ENCODE data around the gene FAF2.
A peak's percentile ranks its signal among the peaks of the same experiment; 100 is the strongest.

FAF2 gene

DNA sequence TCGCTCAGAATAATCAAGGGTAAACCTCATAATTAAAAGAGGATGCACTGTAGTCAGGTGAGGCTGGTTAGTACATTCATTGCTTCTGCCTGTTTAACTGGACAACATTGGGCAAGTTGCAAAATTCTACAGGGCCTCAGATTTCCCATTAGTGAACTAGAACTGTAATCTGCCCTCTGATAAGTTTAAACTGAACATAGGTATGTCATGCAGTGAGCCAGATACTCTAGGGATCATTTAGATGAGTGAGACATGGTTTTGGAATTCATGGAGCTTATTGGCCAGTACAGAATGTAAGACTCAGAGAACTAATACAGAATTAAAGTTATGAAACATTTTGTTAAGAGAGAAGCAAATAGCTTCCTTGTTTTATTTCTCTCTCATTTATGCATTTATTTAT is 53.1 kb downstream of the FAF2 start:
- peak; percentile 78 for DNase-seq (ENCODE audit: low read depth)

GRCh38 chr5:176503496-176503895 is 55.3 kb downstream of the FAF2 start:
- DNase-seq (ENCODE audit: low read depth): no peak

DNA sequence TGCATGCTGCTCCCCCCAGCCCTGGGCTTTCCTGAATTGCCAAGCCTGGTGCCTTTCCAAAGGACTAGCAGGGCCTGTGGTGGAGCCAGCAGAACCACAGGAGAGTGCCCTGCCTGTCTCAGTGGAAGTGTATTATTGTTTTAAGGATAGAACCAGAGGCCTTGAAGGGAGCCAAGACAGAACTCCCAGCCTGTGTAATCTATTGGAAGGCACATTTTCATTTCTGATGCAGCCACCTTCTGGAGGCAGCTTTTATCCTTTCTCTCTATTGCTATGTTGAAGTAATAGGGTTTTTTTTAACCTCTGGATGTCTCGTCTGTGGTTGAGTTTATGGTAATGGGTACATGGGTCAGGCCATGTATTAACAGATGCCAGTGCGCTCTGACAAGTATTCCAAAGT is 59.7 kb downstream of the FAF2 start:
- no peak for DNase-seq (ENCODE audit: low read depth)

GRCh38 chr5:176508603-176509002 is 60.4 kb downstream of the FAF2 start:
- no peak for DNase-seq (ENCODE audit: low read depth)

GRCh38 chr5:176513788-176514187 is 65.6 kb downstream of the FAF2 start:
- no peak for DNase-seq (ENCODE audit: low read depth)

DNA sequence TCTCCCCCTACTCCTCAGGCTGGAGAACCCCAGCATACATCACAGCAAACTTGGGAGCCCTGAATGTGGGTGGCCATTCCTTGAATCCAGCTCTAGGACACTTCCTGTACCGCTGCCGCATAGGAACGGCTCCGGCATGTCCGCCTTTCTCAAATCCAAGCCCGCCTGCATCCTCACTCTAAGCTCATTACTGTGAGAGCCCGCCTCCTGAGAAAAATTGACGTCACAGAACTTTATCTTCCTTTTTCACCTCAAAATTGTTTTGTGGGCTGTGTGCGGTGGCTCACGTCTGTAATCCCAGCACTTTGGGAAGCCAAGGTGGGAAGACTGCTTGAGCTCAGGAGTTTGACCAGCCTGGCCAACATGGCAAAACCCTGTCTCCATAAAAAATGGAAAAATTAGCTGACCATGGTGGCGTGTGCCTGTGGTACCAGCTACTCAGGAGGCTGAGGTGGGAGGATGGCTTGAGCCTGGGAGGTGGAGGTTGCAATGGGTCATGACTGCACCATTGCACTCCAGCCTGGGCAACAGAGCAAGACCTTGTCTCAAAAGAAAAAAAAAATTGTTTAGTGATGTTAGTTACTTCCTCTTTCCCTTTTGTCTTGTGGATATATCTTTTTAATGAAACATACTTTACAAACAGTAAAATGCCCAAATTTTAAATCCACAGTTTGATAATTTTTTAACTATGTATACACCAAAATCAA is 66.2 kb downstream of the FAF2 start:
- no peak for DNase-seq (ENCODE audit: low read depth)

DNA sequence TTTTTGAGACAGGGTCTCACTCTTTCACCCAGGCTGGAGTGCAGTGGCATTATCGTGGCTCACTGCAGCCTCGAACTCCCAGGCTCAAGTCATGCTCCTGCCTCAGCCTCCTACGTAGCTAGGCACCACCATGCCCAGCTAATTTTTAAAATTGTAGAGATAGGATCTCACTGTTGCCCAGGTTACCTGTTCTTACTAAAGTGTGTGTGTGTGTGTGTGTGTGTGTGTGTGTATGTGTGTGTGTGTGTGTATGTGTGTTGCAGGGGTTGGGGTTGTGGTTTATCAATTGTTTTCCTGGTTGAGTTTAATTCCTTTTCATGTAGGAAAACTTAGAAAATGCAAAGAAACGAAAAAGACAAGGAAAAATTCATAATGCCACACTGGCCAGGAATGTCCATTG is 67.2 kb downstream of the FAF2 start:
- no peak for DNase-seq (ENCODE audit: low read depth)

DNA sequence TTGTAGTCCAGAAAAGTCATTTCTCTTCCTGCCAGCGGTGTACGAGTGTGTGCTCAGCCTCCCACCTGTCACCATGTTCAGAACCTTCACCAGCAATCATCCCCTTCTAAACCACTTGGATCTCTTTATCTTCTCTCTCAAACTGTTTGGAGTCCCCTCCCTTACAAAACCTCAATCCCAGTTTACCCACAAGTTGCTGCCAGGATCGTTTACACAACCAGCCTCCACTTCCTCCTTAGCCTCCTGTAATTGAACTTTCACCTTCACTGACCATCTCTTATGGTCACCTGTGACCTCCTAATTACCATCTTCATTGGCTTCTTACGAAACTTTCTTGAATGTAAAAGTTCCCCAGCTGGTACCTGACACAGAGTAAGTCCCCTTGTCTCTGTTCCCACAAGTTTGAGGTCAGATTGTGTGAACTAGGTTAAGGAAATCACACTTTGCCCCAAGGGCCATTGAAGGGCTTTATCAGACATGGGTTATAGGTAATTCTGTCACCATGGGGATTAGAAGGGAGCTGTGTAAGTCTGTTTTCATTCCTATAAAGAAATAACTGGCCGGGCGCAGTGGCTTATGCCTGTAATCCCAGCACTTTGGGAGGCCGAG is 69.0 kb downstream of the FAF2 start:
- DNase-seq (ENCODE audit: low read depth): no peak

DNA sequence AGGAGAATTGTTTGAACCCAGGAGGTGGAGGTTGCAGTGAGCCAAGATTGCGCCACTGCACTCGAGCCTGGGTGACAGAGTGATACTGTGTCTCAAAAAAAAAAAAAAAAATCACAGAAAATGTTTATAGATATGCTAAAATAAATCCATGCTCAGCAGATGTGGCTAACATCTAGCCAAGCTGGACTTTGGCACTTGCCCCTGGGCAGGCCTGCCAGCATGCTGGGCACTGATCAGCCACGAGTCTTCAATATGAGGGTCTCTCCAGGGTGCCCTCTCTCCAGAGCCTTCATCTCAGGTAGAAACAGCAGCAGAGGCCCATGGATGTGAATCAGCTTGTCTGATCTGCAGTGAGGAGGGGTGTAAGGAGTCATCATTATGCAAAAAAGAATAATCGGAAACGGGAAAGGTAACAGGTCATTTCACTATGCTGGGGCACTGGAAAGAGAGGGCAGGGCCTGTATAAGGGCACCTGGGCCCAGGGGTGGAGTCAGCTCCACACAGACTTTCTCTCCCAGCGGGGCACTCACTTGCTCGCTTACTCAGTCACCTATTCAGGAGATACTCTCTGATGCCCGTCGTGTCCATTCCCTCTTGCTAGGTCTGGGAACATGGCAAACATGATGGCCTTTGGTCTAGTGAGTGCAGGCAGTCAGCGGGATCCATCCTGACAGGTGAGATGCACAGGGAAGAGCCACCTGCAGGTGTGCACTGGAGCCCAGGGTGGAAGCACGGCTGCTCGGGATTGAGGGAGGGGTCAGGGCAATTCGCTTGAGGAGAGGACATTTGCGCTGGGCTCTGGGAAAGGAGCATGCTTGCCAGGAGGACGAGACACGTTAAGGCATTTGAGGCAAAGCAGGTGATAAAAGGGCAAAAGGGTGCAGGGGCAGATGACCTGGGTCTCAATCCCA is 71.9 kb downstream of the FAF2 start:
- DNase-seq (ENCODE audit: low read depth): no peak

- no peak for DNase-seq (ENCODE audit: low read depth)
These were observed 73.1 kb downstream of the FAF2 start for GRCh38 chr5:176521286-176521685.

- DNase-seq (ENCODE audit: low read depth): no peak
These were observed 73.6 kb downstream of the FAF2 start for GRCh38 chr5:176521699-176522263.

DNA sequence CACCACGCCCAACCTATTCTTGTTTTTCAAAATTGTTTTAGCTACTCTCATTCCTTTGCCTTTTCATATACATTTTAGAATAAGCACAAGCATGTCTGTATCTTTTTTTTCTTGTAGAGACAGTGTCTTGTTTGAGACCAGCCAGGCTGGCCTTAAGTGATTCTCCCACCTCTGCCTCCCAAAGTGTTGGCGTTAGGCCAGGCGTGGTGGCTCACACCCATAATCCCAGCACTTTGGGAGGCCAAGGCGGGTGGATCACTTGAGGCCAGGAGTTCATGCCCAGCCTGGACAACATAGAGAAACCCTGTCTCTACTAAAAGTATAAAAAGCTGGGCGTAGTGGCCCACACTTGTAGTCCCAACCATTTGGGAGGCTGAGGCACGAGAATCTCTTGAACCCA is 76.0 kb downstream of the FAF2 start:
- no peak for DNase-seq (ENCODE audit: low read depth)

GRCh38 chr5:176524987-176525386 is 76.8 kb downstream of the FAF2 start:
- no peak for DNase-seq (ENCODE audit: low read depth)

GRCh38 chr5:176525677-176526076 is 77.5 kb downstream of the FAF2 start:
- DNase-seq (ENCODE audit: low read depth): no peak

GRCh38 chr5:176526462-176526861 is 78.3 kb downstream of the FAF2 start:
- no peak for DNase-seq (ENCODE audit: low read depth)

DNA sequence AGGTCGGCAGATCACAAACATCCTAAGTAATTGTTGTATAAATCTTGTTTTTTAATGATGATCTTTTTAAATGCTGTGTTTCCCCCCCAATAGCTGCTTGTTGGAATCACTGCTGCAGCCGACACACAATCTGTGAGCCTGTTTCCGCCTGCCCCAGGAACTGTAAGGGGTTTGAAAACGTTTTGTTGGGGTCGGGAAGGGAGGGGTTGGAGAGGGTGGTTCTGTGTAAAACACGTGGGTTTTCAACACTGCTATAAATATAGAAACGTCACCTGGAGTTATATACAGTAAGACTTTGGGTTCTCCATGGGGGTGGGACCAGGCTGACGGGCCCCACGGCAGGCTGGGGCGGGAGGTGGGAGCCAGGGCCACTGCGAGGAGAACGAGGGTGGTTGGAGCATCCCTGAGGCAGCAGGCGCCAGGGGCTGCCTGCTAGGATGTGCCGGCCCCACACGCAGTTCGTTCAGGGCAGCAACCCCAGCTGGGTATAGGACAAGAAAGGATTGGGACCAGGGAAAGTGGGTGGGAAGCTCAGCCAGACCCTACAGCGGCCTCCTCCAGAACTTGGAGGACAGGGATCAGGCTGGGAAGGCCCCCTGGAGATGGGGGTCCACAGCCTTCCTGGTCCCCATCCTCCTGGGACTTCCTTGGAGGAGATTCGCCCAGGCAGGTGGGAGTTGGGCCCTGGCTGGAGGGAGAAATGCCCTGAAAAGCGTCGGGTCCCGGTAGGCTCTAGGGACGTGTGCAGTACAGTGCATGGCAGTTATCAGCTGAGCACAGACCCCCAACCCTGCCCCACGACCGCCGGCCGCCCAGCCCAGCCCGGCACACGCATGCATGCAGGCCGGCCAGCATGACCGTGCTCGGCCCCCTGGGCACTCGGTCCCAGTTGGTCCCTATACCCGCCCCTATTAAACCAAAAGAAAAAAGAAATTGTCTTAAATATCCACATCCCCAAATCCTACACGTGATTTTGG is 79.3 kb downstream of the FAF2 start:
- DNase-seq (ENCODE audit: low read depth): no peak

GRCh38 chr5:176528301-176528700 is 80.1 kb downstream of the FAF2 start:
- DNase-seq (ENCODE audit: low read depth): no peak

DNA sequence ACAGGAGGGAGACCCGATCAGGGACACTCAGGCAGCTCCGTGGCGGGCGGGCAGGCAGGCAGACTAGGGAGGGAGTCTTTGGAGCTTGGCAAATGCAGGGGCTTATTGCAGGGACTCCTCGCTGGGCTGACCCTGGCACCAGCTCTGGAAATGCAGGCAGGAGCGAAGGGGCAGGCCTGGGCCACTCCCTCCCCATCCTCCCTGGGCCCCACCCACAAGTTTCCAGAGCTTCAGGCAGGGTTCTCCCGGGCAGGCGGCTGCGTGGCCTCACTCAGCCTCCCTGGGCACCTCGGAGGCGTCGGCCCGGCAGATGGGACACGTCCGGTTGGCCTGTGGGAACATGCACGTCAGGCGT is 80.6 kb downstream of the FAF2 start:
- no peak for DNase-seq (ENCODE audit: low read depth)

GRCh38 chr5:176529116-176529740 is 81.0 kb downstream of the FAF2 start:
- no peak for DNase-seq (ENCODE audit: low read depth)

DNA sequence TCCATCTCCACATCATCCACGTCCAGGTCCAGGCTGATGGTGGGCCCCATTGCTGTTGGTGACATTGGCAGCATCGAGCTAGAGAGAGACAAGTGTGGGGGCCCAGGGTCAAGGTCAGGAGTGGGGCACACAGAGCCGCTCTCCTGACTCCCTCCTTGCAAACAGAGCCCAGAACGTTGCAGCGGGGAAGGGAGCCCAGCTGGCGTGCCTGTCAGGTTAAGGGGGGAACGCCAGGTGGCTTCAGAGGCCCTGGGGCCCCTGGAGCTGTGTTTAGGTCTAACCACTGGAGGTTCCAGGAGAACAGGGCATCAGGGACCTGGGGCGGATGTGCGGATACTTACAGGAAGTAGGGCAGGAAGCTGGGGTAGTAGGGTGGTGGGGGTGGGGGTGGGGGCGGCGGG is 81.6 kb downstream of the FAF2 start:
- DNase-seq (ENCODE audit: low read depth): no peak

DNA sequence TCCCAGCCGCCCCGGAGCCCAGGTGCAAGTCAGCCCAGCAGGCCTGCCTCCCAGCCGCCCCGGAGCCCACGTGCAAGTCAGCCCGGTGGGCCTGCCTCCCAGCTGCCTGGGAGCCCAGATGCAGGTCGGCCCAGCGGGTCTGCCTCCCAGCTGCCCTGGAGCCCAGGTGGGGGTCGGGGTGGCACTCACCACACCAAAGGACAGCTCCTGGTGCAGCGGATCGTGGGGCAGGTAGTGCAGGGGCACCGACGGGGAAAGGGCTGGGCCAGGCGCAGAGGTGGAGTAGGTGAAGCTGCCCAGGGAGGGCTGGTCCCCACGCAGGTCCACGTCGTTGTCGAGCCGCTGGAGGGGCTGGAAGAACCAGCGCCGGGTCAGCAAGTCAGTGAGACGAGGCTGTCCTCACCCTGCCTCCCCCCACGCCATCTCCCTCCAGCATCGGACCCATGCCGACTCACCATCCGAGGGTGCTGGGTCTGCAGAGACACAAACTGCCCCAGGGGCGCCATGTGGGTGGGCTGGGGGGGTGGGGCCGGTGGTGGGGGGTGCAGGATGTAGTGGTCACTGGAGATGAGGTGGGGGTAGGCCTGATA is 82.3 kb downstream of the FAF2 start:
- DNase-seq (ENCODE audit: low read depth): no peak

Measured in EH (cell line).